GM19438 (cell line): Measurements from ENCODE around the gene FAIM.
"Not testable (repeated sequence)": the region's sequence is repeated elsewhere in the genome, so short reads cannot be mapped to it uniquely, and the experiment has no call there.

ENCODE experiments used
- ATAC-seq: cut with Tn5 transposase; IDR thresholded peaks from one replicate; pipeline ENCODE4 v1.9.1; 2021; ENCODE audit warnings: low read depth; ENCODE audit not compliant: unreplicated experiment

The FAIM gene

GRCh38 chr3:138608322-138609135, at the start of gene FAIM:
Gene FAIM, plus strand, starts transcription at chr3:138608771. Its CDS starts 10,956 bp downstream, at chr3:138619727.
- peak; percentile 71 for ATAC-seq

- ATAC-seq = no peak
Measured at GRCh38 chr3:138559134-138559533, 49.4 kb upstream of the FAIM start.

GRCh38 chr3:138560501-138560900, 48.1 kb upstream of the FAIM start:
- no peak for ATAC-seq

- not testable (repeated sequence) for ATAC-seq
Measured at GRCh38 chr3:138562902-138563301, 45.7 kb upstream of the FAIM start.

- ATAC-seq = not testable (repeated sequence)
Measured at GRCh38 chr3:138566293-138566692, 42.3 kb upstream of the FAIM start.

GRCh38 chr3:138567403-138567802, 41.2 kb upstream of the FAIM start:
- ATAC-seq = no peak

- no peak for ATAC-seq
Measured at GRCh38 chr3:138569090-138569489, 39.5 kb upstream of the FAIM start.

- not testable (repeated sequence) for ATAC-seq
Measured at GRCh38 chr3:138569624-138570023, 38.9 kb upstream of the FAIM start.

- no peak for ATAC-seq
Measured at GRCh38 chr3:138573138-138573537, 35.4 kb upstream of the FAIM start.

GRCh38 chr3:138578141-138578540, 30.4 kb upstream of the FAIM start:
- peak; percentile 87 for ATAC-seq

GRCh38 chr3:138578961-138579574, 29.5 kb upstream of the FAIM start:
- no peak for ATAC-seq

- ATAC-seq = no peak
Measured at GRCh38 chr3:138587374-138587773, 21.2 kb upstream of the FAIM start.

GRCh38 chr3:138588445-138588844, 20.1 kb upstream of the FAIM start:
- no peak for ATAC-seq

GRCh38 chr3:138591392-138591791, 17.2 kb upstream of the FAIM start:
- no peak for ATAC-seq

GRCh38 chr3:138593488-138594149, 15.0 kb upstream of the FAIM start:
- ATAC-seq = no peak

- ATAC-seq = peak; percentile 85
Measured at GRCh38 chr3:138594150-138594934, 14.2 kb upstream of the FAIM start, which contains the start of gene CEP70. Gene CEP70, minus strand, starts transcription at chr3:138594260. Its CDS starts 21,333 bp downstream, at chr3:138572927.

GRCh38 chr3:138594935-138595610, 13.5 kb upstream of the FAIM start:
- peak; percentile 20 for ATAC-seq

GRCh38 chr3:138597186-138597976, 11.2 kb upstream of the FAIM start:
- ATAC-seq = not testable (repeated sequence)

- ATAC-seq = no peak
Measured at GRCh38 chr3:138598534-138598933, 10.0 kb upstream of the FAIM start.
